Thyroid gland (tissue), 4 donors: ENCODE results near the gene TNP1. TPM values are rescaled to one million over a fixed set of nuclear protein-coding genes. Genes with fewer than 3 reads are reported as not detected.

ENCODE experiments used
- DNase-seq, 2 donors: peaks; one replicate each; pipeline ENCODE4 v3.0.0-alpha.2; 2019
- H3K27ac ChIP-seq, 3 donors: fragments of 200-600 bp; sonication (generic); 1 replicate in 2 of 3; 2 replicates in 1 of 3; pipeline ENCODE4 v1.5.1; 2016 to 2019; ENCODE audit warnings: mild to moderate bottlenecking in 1 of 3, moderate library complexity in 1 of 3
- H3K27me3 ChIP-seq: fragments of 200-600 bp; sonication (generic); one replicate; pipeline ENCODE4 v1.5.1; 2019
- H3K36me3 ChIP-seq, 2 donors: fragments of 200-600 bp; sonication (generic); one replicate each; pipeline ENCODE4 v1.5.1; 2016 to 2019
- H3K4me1 ChIP-seq, 2 donors: fragments of 200-600 bp; sonication (generic); one replicate each; pipeline ENCODE4 v1.5.1; 2017 to 2019
- H3K4me3 ChIP-seq, 3 donors: fragments of 200-600 bp; sonication (generic); replicated peaks in 1 of 3; 1 replicate in 2 of 3; 2 replicates in 1 of 3; pipeline ENCODE4 v1.5.1; 2016; ENCODE audit warnings: mild to moderate bottlenecking in 1 of 3
- H3K9me3 ChIP-seq: fragments of 200-600 bp; sonication (generic); one replicate; pipeline ENCODE4 v1.5.1; 2017
- POLR2A ChIP-seq, 2 donors: fragments of 450-650 bp; IDR thresholded peaks; one replicate each; pipeline ENCODE4 v1.6.1; 2017; ENCODE audit warnings: antibody characterized with exemption in 2 of 2, mild to moderate bottlenecking in 2 of 2, moderate library complexity in 1 of 2
- WGBS, 2 donors: methylation state at CpG; one replicate each; pipeline ENCODE4 v1.1.5; 2017; 5-methylcytosine and 5-hydroxymethylcytosine counted together
- intact Hi-C: fragments of 100-400 bp; cut with DNase I; formaldehyde crosslinking; loops from one replicate; pipeline ENCODE4 v1.15.1; 2023
- total RNA-seq, 4 donors: library from RNA; depleted of rRNA; stranded (reverse); fragments of >200 nt; gene quantifications; one replicate each; pipeline ENCODE4 v1.2.3, GENCODE V29; 2016
- TF ChIP-seq, protein P1 (sequence below), 6 experiments: fragments of 200-600 bp in 3 of 6; fragments of 450-650 bp in 3 of 6; sonication (generic) in 3 of 6; IDR thresholded peaks; one replicate each; pipeline ENCODE4 v1.5.1; 2016 to 2019; ENCODE audit warnings: antibody characterized with exemption in 6 of 6, mild to moderate bottlenecking in 2 of 6, inconsistent platforms in 1 of 6, moderate library complexity in 1 of 6

TNP1 gene, protein sequence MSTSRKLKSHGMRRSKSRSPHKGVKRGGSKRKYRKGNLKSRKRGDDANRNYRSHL
- total RNA-seq, result 10 to 100 TPM in 1 of 4 donors, 1 to 10 TPM in 1, not detected in 2; 7.1 to 79.1 TPM

DNA sequence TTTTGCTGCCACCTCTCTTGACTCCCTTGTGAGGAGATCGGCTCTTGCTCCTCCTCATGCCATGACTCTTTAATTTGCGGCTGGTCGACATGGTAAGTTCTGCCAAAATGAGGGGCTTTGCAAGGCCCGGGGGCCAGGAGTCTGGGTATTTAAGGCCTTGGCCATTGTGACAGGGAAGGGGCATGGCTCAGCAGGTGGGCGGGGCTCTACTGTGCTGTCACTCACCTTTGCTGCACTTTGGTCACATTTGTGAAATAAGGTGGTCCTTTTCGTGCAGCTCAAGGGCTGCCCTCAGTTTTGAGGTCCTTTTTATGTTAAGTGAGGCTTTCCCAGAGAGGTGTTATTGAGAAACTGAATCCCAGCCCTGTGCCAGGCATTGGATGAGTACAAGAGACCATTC is at the start of gene TNP1:
TNP1 (minus strand) TSS at position 121 of the 400 bp plus-strand sequence; CDS start at position 91, 30 bp downstream.
- Histone ChIP-seq H3K27me3 (no peaks in the 10 kb centered on the region), H3K36me3 (no peaks in the 10 kb centered on the region), H3K4me3 (no peak within 1 kb of the TSS), H3K9me3 (no peaks in the 10 kb centered on the region), H3K27ac (no peak within 1 kb of the TSS), H3K4me1 (peaks cover 22 to 34% of the 10 kb centered on the region in 2 donors)
- WGBS, 2 donors, result 95 to 100% methylated on average over 6 of the region's 6 CpGs
- DNase-seq, result no peak
- intact Hi-C loops, result no loop called here
- TF ChIP-seq POLR2A (IDR thresholded peaks at IDR 0.05), result no peak
- TF ChIP-seq, protein P1, sequence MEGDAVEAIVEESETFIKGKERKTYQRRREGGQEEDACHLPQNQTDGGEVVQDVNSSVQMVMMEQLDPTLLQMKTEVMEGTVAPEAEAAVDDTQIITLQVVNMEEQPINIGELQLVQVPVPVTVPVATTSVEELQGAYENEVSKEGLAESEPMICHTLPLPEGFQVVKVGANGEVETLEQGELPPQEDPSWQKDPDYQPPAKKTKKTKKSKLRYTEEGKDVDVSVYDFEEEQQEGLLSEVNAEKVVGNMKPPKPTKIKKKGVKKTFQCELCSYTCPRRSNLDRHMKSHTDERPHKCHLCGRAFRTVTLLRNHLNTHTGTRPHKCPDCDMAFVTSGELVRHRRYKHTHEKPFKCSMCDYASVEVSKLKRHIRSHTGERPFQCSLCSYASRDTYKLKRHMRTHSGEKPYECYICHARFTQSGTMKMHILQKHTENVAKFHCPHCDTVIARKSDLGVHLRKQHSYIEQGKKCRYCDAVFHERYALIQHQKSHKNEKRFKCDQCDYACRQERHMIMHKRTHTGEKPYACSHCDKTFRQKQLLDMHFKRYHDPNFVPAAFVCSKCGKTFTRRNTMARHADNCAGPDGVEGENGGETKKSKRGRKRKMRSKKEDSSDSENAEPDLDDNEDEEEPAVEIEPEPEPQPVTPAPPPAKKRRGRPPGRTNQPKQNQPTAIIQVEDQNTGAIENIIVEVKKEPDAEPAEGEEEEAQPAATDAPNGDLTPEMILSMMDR (IDR thresholded peaks at IDR 0.05), result no peak

DNA sequence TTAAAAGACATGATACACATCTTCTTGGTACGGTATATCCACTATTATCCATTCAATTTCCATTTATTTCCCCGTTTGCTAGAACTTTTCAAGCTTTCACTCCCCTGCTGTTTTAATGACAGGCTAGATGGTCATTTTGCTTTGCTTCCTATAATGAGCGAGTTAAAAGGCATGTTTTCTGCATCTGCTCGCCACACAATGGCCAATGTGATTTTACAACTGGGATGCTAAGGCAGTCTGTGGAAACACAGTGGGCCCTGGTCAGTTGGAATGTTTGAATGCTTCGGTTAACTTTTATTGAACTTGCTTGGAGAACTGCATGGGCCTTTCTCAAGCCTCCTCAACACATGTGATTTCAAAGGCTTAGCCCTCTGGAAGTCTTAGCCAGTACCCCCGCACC is 48.4 kb upstream of the TNP1 start:
- no peak for DNase-seq
- no peaks in the 10 kb centered on the region for H3K9me3 ChIP-seq
- no peaks in the 10 kb centered on the region for H3K4me1 ChIP-seq
- H3K27ac ChIP-seq, result no peak overlapping the region
- H3K36me3 ChIP-seq, result no peaks in the 10 kb centered on the region
- no peaks in the 10 kb centered on the region for H3K27me3 ChIP-seq
- no peak overlapping the region for H3K4me3 ChIP-seq
- TF ChIP-seq, protein P1 (IDR thresholded peaks at IDR 0.05), result no peak
- no peak for TF ChIP-seq POLR2A (IDR thresholded peaks at IDR 0.05)
- intact Hi-C loops, result no loop called here
- WGBS, 2 donors, result 92% methylated on average over 6 of the region's 6 CpGs

DNA sequence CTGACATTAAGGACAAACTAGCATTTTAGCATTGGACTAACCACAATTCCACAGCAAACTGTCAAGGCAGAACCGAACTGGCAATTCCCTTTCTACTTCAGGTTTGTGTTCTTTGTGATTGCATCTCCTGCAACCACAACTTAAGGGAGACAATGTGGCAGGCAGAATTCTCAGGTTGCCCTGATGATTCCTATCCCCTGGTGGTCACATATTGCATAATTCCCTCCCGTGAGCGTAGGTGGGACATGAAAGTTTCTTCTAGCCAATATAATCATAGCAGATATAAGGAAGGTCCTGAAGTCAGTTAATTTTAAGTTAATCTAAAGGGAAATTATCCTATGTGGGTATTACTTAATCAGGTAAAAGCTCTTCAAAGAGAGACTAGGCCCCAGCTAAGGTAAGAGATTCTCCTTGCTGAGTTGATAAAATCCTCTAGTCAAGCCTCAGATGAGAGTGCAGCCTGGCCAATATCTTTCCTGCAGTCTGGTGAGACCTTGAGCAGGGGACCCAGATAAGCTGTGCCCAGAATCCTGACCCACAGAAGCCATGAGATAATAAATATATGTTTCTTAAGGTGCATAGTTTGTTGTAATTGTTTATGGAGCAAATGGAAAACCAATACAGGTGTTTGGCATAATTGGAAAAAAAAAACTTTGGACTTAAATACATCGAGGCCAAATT is 45.9 kb upstream of the TNP1 start:
- intact Hi-C loops, result no loop called here
- 85 to 91% methylated on average over 4 of the region's 4 CpGs for WGBS, 2 donors
- Histone ChIP-seq H3K27ac (no peak overlapping the region), H3K9me3 (no peaks in the 10 kb centered on the region), H3K27me3 (no peaks in the 10 kb centered on the region), H3K4me1 (no peaks in the 10 kb centered on the region), H3K36me3 (no peaks in the 10 kb centered on the region), H3K4me3 (no peak overlapping the region)
- no peak for DNase-seq
- no peak for TF ChIP-seq POLR2A (IDR thresholded peaks at IDR 0.05)
- TF ChIP-seq, protein P1 (IDR thresholded peaks at IDR 0.05), result no peak

DNA sequence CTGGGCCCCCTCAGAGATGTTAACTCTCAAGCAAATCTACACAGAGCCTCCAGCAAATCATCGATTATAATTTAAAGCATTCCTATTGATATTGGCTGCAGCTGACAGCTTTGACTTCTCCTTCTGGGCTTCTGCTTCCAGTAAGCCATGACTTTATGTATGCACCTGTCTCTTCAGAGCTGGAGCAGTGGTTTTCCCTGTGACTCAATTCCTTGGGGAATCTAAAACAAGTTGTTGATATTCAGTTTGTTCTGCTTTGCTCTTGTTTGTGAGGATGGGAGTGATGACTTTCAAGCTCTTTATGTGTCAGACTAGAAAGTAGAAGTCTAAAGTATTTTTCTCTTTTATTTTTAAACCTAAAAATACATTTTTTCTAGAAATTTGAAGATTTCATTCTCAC is 45.1 kb upstream of the TNP1 start:
- no peaks in the 10 kb centered on the region for H3K4me1 ChIP-seq
- no peaks in the 10 kb centered on the region for H3K36me3 ChIP-seq
- TF ChIP-seq POLR2A (IDR thresholded peaks at IDR 0.05), result no peak
- TF ChIP-seq, protein P1 (IDR thresholded peaks at IDR 0.05), result no peak
- H3K4me3 ChIP-seq, result no peak overlapping the region
- no peaks in the 10 kb centered on the region for H3K27me3 ChIP-seq
- 100% methylated on average over 1 of the region's 1 CpG for WGBS, 2 donors
- H3K27ac ChIP-seq, result no peak overlapping the region
- intact Hi-C loops, result no loop called here
- H3K9me3 ChIP-seq, result no peaks in the 10 kb centered on the region
- no peak for DNase-seq

DNA sequence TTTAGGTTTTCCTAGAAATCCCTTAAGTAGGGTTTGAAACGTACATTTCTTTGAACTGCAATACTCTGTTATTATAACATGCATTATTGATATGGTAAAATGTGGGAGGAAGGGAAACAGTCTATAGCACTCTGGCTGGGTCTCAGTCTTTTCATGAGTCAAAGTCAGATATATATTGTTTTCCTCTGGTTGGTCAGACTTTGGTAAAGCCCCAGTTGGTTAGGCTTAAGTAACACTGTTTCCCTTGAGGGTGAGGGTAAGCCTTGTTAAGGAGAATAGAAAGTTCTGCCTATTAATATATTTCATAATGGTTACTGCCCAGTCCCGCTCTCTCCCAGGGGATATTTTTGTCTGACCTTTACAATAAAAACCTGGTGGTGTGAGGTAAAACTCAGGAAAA is 44.7 kb upstream of the TNP1 start:
- TF ChIP-seq, protein P1 (IDR thresholded peaks at IDR 0.05), result no peak
- no peak for TF ChIP-seq POLR2A (IDR thresholded peaks at IDR 0.05)
- no peak for DNase-seq
- Histone ChIP-seq H3K27me3 (no peaks in the 10 kb centered on the region), H3K9me3 (no peaks in the 10 kb centered on the region), H3K36me3 (no peaks in the 10 kb centered on the region), H3K4me1 (no peaks in the 10 kb centered on the region), H3K27ac (no peak overlapping the region), H3K4me3 (no peak overlapping the region)
- intact Hi-C loops, result no loop called here
- WGBS, 2 donors, result 74 to 79% methylated on average over 2 of the region's 2 CpGs
